Neural crest cell (in vitro differentiated cells): ENCODE measurements around the gene SNRNP48. TPM values are rescaled to one million over a fixed set of nuclear protein-coding genes. Genes with fewer than 3 reads are reported as not detected.

Experiments
- DNase-seq: peaks from one replicate; pipeline ENCODE4 v3.0.0; 2021; ENCODE audit warnings: low read depth, mixed read lengths, low spot score
- H3K27ac Mint-ChIP-seq: one replicate; pipeline ENCODE4 v1.8.0; 2021; ENCODE audit warnings: mild to moderate bottlenecking, mixed read lengths; ENCODE audit not compliant: unreplicated experiment
- H3K27me3 Mint-ChIP-seq: 2 replicates; pipeline ENCODE4 v1.8.0; 2021; ENCODE audit warnings: low read depth, mild to moderate bottlenecking, mixed read lengths
- H3K36me3 Mint-ChIP-seq: 2 replicates; pipeline ENCODE4 v1.8.0; 2021; ENCODE audit warnings: low read depth, mild to moderate bottlenecking, mixed read lengths
- H3K4me1 Mint-ChIP-seq: 2 replicates; pipeline ENCODE4 v1.8.0; 2021; ENCODE audit warnings: mixed read lengths
- H3K4me3 Mint-ChIP-seq: one replicate; pipeline ENCODE4 v1.8.0; 2021; ENCODE audit warnings: mild to moderate bottlenecking, mixed read lengths
- H3K9me3 Mint-ChIP-seq: 2 replicates; pipeline ENCODE4 v1.8.0; 2021; ENCODE audit warnings: mixed read lengths
- CTCF ChIP-seq: fragments of 200-600 bp; sonication (generic); conservative IDR thresholded peaks from 2 replicates; pipeline ENCODE4 v1.5.0; 2021; ENCODE audit warnings: antibody characterized with exemption, mild to moderate bottlenecking
- total RNA-seq: library from RNA; stranded (reverse); gene quantifications from 2 replicates; pipeline ENCODE4 v1.2.1, GENCODE V29; 2021

The SNRNP48 gene
- total RNA-seq, 1 donor from 2014 or later: 22.5 TPM

- Mint-ChIP-seq H3K27me3 (peaks cover 37% of the 10 kb centered on the region), H3K4me1 (no peaks in the 10 kb centered on the region), H3K9me3 (no peaks in the 10 kb centered on the region), H3K27ac (no peak overlapping the region), H3K4me3 (no peak overlapping the region), H3K36me3 (no peaks in the 10 kb centered on the region)
- no peak for TF ChIP-seq CTCF
- DNase-seq: no peak
These were observed 46.2 kb downstream of the SNRNP48 start for GRCh38 chr6:7636151-7636550.

- TF ChIP-seq CTCF: no peak
These were observed 47.5 kb downstream of the SNRNP48 start for GRCh38 chr6:7637533-7637932.

GRCh38 chr6:7639427-7639826 lies 49.4 kb downstream of the SNRNP48 start:
- H3K27me3 Mint-ChIP-seq: peaks cover 15% of the 10 kb centered on the region
- H3K36me3 Mint-ChIP-seq: no peaks in the 10 kb centered on the region
- no peaks in the 10 kb centered on the region for H3K4me1 Mint-ChIP-seq
- DNase-seq: no peak
- no peak for TF ChIP-seq CTCF
- H3K9me3 Mint-ChIP-seq: no peaks in the 10 kb centered on the region
- no peak overlapping the region for H3K4me3 Mint-ChIP-seq
- no peak overlapping the region for H3K27ac Mint-ChIP-seq

More at GRCh38 chr6:7637533-7637932, 47.5 kb downstream of the SNRNP48 start:
- peaks cover 25% of the 10 kb centered on the region for H3K27me3 Mint-ChIP-seq
- DNase-seq: no peak
- H3K4me3 Mint-ChIP-seq: no peak overlapping the region
- no peak overlapping the region for H3K27ac Mint-ChIP-seq
- H3K9me3 Mint-ChIP-seq: no peaks in the 10 kb centered on the region
- H3K36me3 Mint-ChIP-seq: no peaks in the 10 kb centered on the region
- no peaks in the 10 kb centered on the region for H3K4me1 Mint-ChIP-seq

GRCh38 chr6:7640016-7640415 lies 50.0 kb downstream of the SNRNP48 start:
- Mint-ChIP-seq H3K4me1 (no peaks in the 10 kb centered on the region), H3K4me3 (no peak overlapping the region), H3K36me3 (no peaks in the 10 kb centered on the region), H3K27me3 (peaks cover 17% of the 10 kb centered on the region), H3K27ac (no peak overlapping the region), H3K9me3 (no peaks in the 10 kb centered on the region)
- no peak for DNase-seq
- no peak for TF ChIP-seq CTCF

GRCh38 chr6:7640607-7641577 lies 50.9 kb downstream of the SNRNP48 start:
- H3K36me3 Mint-ChIP-seq: no peaks in the 10 kb centered on the region
- H3K27ac Mint-ChIP-seq: no peak overlapping the region
- no peaks in the 10 kb centered on the region for H3K4me1 Mint-ChIP-seq
- H3K9me3 Mint-ChIP-seq: no peaks in the 10 kb centered on the region
- H3K27me3 Mint-ChIP-seq: peaks cover 13% of the 10 kb centered on the region
- no peak overlapping the region for H3K4me3 Mint-ChIP-seq
- DNase-seq: no peak
- TF ChIP-seq CTCF: peak; percentile 14
